Measurements from ENCODE around the gene ARL5C.
A peak's percentile ranks its signal among the peaks of the same experiment; 100 is the strongest.

The ARL5C gene

GRCh38 chr17:39155654-39156053 lies 10.3 kb downstream of the ARL5C start:
- Histone ChIP-seq H3K4me1 (ENCODE audit: control insufficient read depth, insufficient read depth, low read length) (no peaks in the 10 kb centered on the region), H3K4me3 (ENCODE audit: insufficient read depth, low read depth, low read length) (no peak overlapping the region), H3K27ac (ENCODE audit: insufficient read depth, low read depth, low read length, poor library complexity, severe bottlenecking) (no peak overlapping the region), H3K36me3 (ENCODE audit: control insufficient read depth, insufficient read depth, low read length) (no peaks in the 10 kb centered on the region), H3K9me3 (ENCODE audit: control insufficient read depth, low read length) (no peaks in the 10 kb centered on the region), H3K27me3 (ENCODE audit: control insufficient read depth, insufficient read depth, low read length, poor library complexity, severe bottlenecking) (peaks cover 21% of the 10 kb centered on the region)
- 54 to 59% methylated on average over 2 of the region's 2 CpGs for WGBS, 2 experiments

DNA sequence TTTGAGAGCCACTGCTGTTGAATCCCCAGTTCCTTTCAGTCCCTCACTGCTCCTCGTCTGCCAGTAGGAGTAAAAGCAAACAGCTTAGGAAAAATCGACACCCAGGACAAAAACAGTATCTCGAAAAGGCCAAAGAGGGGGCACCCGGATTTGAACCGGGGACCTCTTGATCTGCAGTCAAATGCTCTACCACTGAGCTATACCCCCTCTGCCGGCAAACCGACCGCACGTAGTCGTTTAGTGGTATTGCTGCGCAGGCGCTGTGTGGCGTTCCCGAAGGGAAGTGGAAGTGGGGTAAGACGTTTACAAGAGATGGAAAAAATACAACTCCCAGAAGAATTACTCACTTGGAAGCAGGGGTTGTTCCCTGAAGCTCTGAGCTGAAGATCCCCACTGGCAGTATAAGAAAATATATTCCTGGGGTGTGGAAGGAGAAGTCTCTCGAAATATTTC lies 12.3 kb downstream of the ARL5C start:
- H3K4me1 ChIP-seq (ENCODE audit: control insufficient read depth, insufficient read depth, low read length): no peaks in the 10 kb centered on the region
- WGBS, 2 experiments: 0 to 1% methylated on average over 13 to 16 of the region's 16 CpGs

DNA sequence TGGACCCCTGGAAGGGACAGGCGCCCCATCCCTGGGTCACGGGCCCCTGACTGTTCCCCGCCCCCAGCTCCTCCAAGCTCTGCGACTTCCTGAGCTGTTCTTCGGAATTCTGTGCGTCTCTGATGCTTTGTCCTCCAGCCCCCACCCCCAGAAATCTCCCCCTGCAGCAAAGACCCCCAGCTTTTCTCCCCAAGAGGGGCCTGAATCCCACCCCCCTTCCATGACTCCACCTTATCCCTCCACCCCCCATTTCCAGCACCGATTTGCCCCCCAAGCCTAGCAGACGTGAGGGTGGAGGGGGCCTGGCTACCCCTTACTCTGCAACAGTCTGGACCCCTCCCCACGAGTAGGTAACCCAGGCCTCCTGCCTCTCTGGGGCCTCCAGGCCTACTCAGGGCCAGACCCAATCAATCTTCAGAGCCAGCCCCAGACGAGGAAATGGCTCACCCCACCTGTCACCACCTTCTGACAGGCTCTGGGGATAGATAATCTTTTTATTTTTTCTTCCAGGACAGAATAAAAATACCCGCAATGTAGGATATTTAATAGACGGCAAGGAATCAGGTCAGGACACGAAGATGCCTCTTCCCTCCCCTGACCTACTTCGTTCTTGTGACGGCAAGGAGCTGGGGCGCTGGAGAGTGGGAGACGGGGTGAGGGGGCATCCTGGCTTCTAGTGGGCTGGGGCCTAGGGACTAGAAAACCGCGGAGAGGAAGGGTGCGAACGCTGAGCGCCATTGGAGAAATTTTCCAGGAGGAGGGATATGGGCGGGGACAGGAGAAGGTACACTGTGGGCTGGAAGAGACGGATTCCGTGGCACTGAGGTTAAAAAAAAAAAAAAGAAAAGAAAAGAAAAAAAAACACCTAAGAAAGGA lies 13.8 kb downstream of the ARL5C start:
- Histone ChIP-seq H3K9me3 (ENCODE audit: control insufficient read depth, low read length) (no peaks in the 10 kb centered on the region), H3K4me3 (ENCODE audit: insufficient read depth, low read depth, low read length) (peak overlapping the region; percentile 87), H3K27me3 (ENCODE audit: control insufficient read depth, insufficient read depth, low read length, poor library complexity, severe bottlenecking) (peaks cover 41% of the 10 kb centered on the region), H3K4me1 (ENCODE audit: control insufficient read depth, insufficient read depth, low read length) (no peaks in the 10 kb centered on the region), H3K36me3 (ENCODE audit: control insufficient read depth, insufficient read depth, low read length) (no peaks in the 10 kb centered on the region), H3K27ac (ENCODE audit: insufficient read depth, low read depth, low read length, poor library complexity, severe bottlenecking) (no peak overlapping the region)
- WGBS, 2 experiments: 10 to 16% methylated on average over 24 to 25 of the region's 25 CpGs

More for the DNA sequence above, 12.3 kb downstream of the ARL5C start:
- Histone ChIP-seq H3K9me3 (ENCODE audit: control insufficient read depth, low read length) (no peaks in the 10 kb centered on the region), H3K4me3 (ENCODE audit: insufficient read depth, low read depth, low read length) (peak overlapping the region; percentile 87), H3K36me3 (ENCODE audit: control insufficient read depth, insufficient read depth, low read length) (no peaks in the 10 kb centered on the region), H3K27ac (ENCODE audit: insufficient read depth, low read depth, low read length, poor library complexity, severe bottlenecking) (no peak overlapping the region), H3K27me3 (ENCODE audit: control insufficient read depth, insufficient read depth, low read length, poor library complexity, severe bottlenecking) (peaks cover 41% of the 10 kb centered on the region)

GRCh38 chr17:39151150-39151942 lies 14.6 kb downstream of the ARL5C start, which contains the start of gene PLXDC1:
Gene PLXDC1, minus strand, starts transcription at chr17:39151637. Its CDS starts 200 bp downstream, at chr17:39151437.
- peak within 1 kb of the TSS; percentile 87 for H3K4me3 ChIP-seq (ENCODE audit: insufficient read depth, low read depth, low read length)
- 1 to 2% methylated on average over 56 to 66 of the region's 68 CpGs for WGBS, 2 experiments
- H3K27ac ChIP-seq (ENCODE audit: insufficient read depth, low read depth, low read length, poor library complexity, severe bottlenecking): no peak within 1 kb of the TSS
- no peaks in the 10 kb centered on the region for H3K4me1 ChIP-seq (ENCODE audit: control insufficient read depth, insufficient read depth, low read length)
- no peaks in the 10 kb centered on the region for H3K36me3 ChIP-seq (ENCODE audit: control insufficient read depth, insufficient read depth, low read length)
- peaks cover 41% of the 10 kb centered on the region for H3K27me3 ChIP-seq (ENCODE audit: control insufficient read depth, insufficient read depth, low read length, poor library complexity, severe bottlenecking)
- no peaks in the 10 kb centered on the region for H3K9me3 ChIP-seq (ENCODE audit: control insufficient read depth, low read length)

DNA sequence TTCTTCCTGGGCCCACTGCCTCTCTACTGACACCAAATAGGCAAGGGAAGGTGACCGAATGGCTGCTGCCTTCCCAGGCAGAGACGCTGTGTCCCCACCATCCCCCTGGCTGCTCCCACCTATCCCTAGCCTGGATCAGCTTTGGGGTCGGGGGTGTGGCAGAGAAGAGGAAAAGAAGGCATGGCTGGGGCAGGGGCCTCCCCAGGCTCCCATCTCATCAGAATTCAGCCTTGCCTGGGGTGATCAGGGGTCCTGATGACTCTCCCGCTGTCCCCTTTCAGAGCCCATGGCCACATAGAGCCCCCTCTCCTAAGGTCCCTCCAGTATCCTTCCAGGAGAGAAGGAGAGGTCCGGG lies 15.2 kb downstream of the ARL5C start:
- Histone ChIP-seq H3K27me3 (ENCODE audit: control insufficient read depth, insufficient read depth, low read length, poor library complexity, severe bottlenecking) (peaks cover 41% of the 10 kb centered on the region), H3K36me3 (ENCODE audit: control insufficient read depth, insufficient read depth, low read length) (no peaks in the 10 kb centered on the region), H3K4me1 (ENCODE audit: control insufficient read depth, insufficient read depth, low read length) (no peaks in the 10 kb centered on the region), H3K27ac (ENCODE audit: insufficient read depth, low read depth, low read length, poor library complexity, severe bottlenecking) (no peak overlapping the region), H3K4me3 (ENCODE audit: insufficient read depth, low read depth, low read length) (peak overlapping the region; percentile 48), H3K9me3 (ENCODE audit: control insufficient read depth, low read length) (no peaks in the 10 kb centered on the region)
- WGBS, 2 experiments: 11 to 23% methylated on average over 5 of the region's 5 CpGs

- Histone ChIP-seq H3K9me3 (ENCODE audit: control insufficient read depth, low read length) (no peaks in the 10 kb centered on the region), H3K4me1 (ENCODE audit: control insufficient read depth, insufficient read depth, low read length) (no peaks in the 10 kb centered on the region), H3K4me3 (ENCODE audit: insufficient read depth, low read depth, low read length) (no peak overlapping the region), H3K36me3 (ENCODE audit: control insufficient read depth, insufficient read depth, low read length) (no peaks in the 10 kb centered on the region), H3K27ac (ENCODE audit: insufficient read depth, low read depth, low read length, poor library complexity, severe bottlenecking) (no peak overlapping the region), H3K27me3 (ENCODE audit: control insufficient read depth, insufficient read depth, low read length, poor library complexity, severe bottlenecking) (peaks cover 41% of the 10 kb centered on the region)
- WGBS, 2 experiments: 66 to 70% methylated on average over 5 of the region's 5 CpGs
These were observed 15.8 kb downstream of the ARL5C start for GRCh38 chr17:39150104-39150634.

- Histone ChIP-seq H3K4me3 (ENCODE audit: insufficient read depth, low read depth, low read length) (no peak overlapping the region), H3K36me3 (ENCODE audit: control insufficient read depth, insufficient read depth, low read length) (no peaks in the 10 kb centered on the region), H3K27ac (ENCODE audit: insufficient read depth, low read depth, low read length, poor library complexity, severe bottlenecking) (no peak overlapping the region), H3K9me3 (ENCODE audit: control insufficient read depth, low read length) (no peaks in the 10 kb centered on the region), H3K27me3 (ENCODE audit: control insufficient read depth, insufficient read depth, low read length, poor library complexity, severe bottlenecking) (peaks cover 39% of the 10 kb centered on the region), H3K4me1 (ENCODE audit: control insufficient read depth, insufficient read depth, low read length) (no peaks in the 10 kb centered on the region)
- WGBS, 2 experiments: 70 to 73% methylated on average over 13 of the region's 13 CpGs
These were observed 18.5 kb downstream of the ARL5C start for GRCh38 chr17:39147221-39148185.

DNA sequence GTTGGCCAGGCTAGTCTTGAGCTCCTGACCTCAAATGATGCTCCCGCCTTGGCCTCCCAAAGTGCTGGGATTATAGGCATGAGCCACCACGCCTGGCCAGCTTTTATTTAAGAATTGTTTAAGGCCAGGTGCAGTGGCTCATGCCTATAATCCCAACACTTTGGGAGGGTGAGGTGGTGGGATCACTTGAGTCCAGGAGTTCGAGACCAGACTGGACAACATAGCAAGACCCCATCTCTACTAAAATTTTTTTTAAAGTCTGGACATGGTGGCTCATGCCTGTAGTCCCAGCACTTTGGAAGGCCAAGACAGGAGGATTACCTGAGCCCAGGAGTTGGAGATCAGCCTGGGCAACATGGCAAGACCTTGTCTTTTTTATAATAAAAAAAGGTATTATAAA lies 19.7 kb downstream of the ARL5C start:
- 90 to 93% methylated on average over 3 of the region's 3 CpGs for WGBS, 2 experiments
- Histone ChIP-seq H3K4me3 (ENCODE audit: insufficient read depth, low read depth, low read length) (no peak overlapping the region), H3K27ac (ENCODE audit: insufficient read depth, low read depth, low read length, poor library complexity, severe bottlenecking) (no peak overlapping the region), H3K4me1 (ENCODE audit: control insufficient read depth, insufficient read depth, low read length) (no peaks in the 10 kb centered on the region), H3K27me3 (ENCODE audit: control insufficient read depth, insufficient read depth, low read length, poor library complexity, severe bottlenecking) (peaks cover 26% of the 10 kb centered on the region), H3K9me3 (ENCODE audit: control insufficient read depth, low read length) (no peaks in the 10 kb centered on the region), H3K36me3 (ENCODE audit: control insufficient read depth, insufficient read depth, low read length) (no peaks in the 10 kb centered on the region)

DNA sequence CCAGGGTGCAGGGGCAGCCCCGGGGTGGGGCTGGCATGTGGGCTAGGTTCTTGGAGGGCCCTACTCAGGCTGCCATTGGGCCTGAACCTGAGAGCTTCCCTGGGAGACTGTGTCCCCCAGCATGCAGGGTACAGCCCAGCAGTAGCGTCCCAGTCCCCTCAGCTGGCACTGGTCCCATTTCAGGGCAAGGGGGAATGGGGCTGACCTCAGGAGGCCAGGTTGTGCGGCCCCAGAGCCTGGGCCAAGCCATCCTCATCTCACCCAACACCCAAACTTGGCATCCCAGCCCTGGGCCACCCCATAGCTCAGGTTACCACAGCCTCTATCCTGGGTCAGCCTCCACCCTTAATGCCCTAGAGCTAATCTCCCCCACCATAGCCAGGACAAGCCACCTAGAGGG lies 20.8 kb downstream of the ARL5C start:
- no peak overlapping the region for H3K27ac ChIP-seq (ENCODE audit: insufficient read depth, low read depth, low read length, poor library complexity, severe bottlenecking)
- 87 to 92% methylated on average over 3 of the region's 3 CpGs for WGBS, 2 experiments
- H3K27me3 ChIP-seq (ENCODE audit: control insufficient read depth, insufficient read depth, low read length, poor library complexity, severe bottlenecking): peaks cover 15% of the 10 kb centered on the region
- H3K36me3 ChIP-seq (ENCODE audit: control insufficient read depth, insufficient read depth, low read length): no peaks in the 10 kb centered on the region
- no peak overlapping the region for H3K4me3 ChIP-seq (ENCODE audit: insufficient read depth, low read depth, low read length)
- no peaks in the 10 kb centered on the region for H3K9me3 ChIP-seq (ENCODE audit: control insufficient read depth, low read length)
- H3K4me1 ChIP-seq (ENCODE audit: control insufficient read depth, insufficient read depth, low read length): no peaks in the 10 kb centered on the region

Data from ectodermal cell (in vitro differentiated cells).